GM12878 (cell line): ENCODE measurements around the gene CFHR3.
"Not testable (repeated sequence)": the region's sequence is repeated elsewhere in the genome, so short reads cannot be mapped to it uniquely, and the experiment has no call there.

Experiments used
- CTCF ChIP-seq, 3 experiments: IDR thresholded peaks in 2 of 3; conservative IDR thresholded peaks in 1 of 3; 2 replicates each; pipeline ENCODE4 v1.5.1; 2011; ENCODE audit warnings: low read depth in 3 of 3, low read length in 3 of 3, mild to moderate bottlenecking in 3 of 3, control low read depth in 2 of 3, moderate library complexity in 2 of 3, inconsistent platforms in 1 of 3, mixed read lengths in 1 of 3; ENCODE audit not compliant: control insufficient read depth in 2 of 3, insufficient read depth in 1 of 3; ENCODE audit errors: extremely low read depth in 1 of 3
- FOXK2 ChIP-seq: fragments of 450-650 bp; IDR thresholded peaks from 2 replicates; pipeline ENCODE4 v1.6.1; 2017; ENCODE audit warnings: mild to moderate bottlenecking, moderate library complexity
- MYC ChIP-seq: IDR thresholded peaks from 2 replicates; pipeline ENCODE4 v1.6.1; 2011; ENCODE audit warnings: mild to moderate bottlenecking, low read length, moderate library complexity, inconsistent platforms; ENCODE audit not compliant: insufficient read depth, insufficient replicate concordance, insufficient read length, severe bottlenecking
- NFYB ChIP-seq: IDR thresholded peaks from 2 replicates; pipeline ENCODE4 v1.6.1; 2011; ENCODE audit warnings: low read depth, mild to moderate bottlenecking, low read length, improper control_type of control experiment, moderate library complexity; ENCODE audit not compliant: insufficient read depth
- POLR2AphosphoS5 ChIP-seq: IDR thresholded peaks from 2 replicates; pipeline ENCODE4 v1.6.1; 2011; ENCODE audit warnings: mild to moderate bottlenecking, low read length, inconsistent platforms
- SIN3A ChIP-seq: IDR thresholded peaks from 2 replicates; pipeline ENCODE4 v1.6.1; 2012; ENCODE audit warnings: low read depth, low read length, improper control_type of control experiment
- ZSCAN29 ChIP-seq: fragments of 450-650 bp; IDR thresholded peaks from 2 replicates; pipeline ENCODE4 v1.6.1; 2017; ENCODE audit warnings: mild to moderate bottlenecking, moderate library complexity

GRCh38 chr1:196794103-196794502 is 19.5 kb downstream of the CFHR3 start:
- not testable (repeated sequence) for TF ChIP-seq CTCF (IDR thresholded peaks at IDR 0.05 in 2 of 3, conservative IDR thresholded peaks at IDR 0.05 in 1 of 3; ENCODE audit: control insufficient read depth in 2 of 3, extremely low read depth in 1 of 3, insufficient read depth in 1 of 3, low read depth in 3 of 3, low read length in 3 of 3); MYC; FOXK2; NFYB; SIN3A; ZSCAN29; POLR2AphosphoS5
